Activated T-cell treated with anti-CD3 and anti-CD28 coated beads for 48 hours (primary cell): ENCODE results near the gene FH.

Experiments used
- DNase-seq: peaks from one replicate; pipeline ENCODE4 v3.0.0-alpha.2; 2020; ENCODE audit warnings: low read depth

Gene FH

DNA sequence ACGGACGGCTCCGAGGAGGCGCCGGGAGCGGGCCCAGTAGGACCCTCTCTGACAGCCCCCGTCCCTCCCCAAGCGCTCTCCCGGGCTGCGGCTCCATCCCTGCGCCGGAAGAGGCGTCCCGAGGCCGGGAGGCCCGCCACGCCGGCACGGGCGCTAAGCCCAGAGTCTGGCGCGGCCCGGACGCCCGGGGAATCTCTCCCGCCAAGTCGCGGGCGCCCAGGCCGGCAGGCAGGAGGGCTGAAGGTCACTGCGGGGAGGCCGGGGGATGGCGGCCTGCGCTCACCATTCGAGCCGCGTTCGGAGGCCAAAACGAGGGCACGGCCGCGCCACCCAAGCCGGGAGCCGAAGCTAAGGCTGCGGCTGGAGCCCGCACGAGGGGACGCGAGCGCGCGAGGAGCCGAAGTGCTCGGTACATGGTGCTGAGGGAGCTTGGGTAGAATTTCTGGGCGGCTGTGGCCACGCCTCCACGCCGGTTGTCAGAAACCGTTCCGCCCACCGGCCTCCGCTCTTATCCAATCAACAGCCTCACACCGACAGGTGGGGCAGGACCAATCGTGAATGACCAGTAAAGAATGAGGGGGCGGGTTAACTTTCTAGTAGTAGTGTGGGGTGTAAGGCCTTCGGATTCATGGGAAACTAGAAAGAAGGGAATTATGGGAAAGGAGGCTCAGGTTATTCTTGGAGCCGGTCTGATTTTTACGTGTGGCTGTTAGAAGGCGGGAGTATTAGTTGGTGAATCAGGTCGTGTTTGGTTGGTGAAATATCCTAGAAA is at the start of gene FH:
Gene FH, minus strand, starts transcription at position 448 of the 772 bp plus-strand sequence. Its CDS starts 33 bp downstream, at position 415.
- peak; percentile 90 for DNase-seq

DNA sequence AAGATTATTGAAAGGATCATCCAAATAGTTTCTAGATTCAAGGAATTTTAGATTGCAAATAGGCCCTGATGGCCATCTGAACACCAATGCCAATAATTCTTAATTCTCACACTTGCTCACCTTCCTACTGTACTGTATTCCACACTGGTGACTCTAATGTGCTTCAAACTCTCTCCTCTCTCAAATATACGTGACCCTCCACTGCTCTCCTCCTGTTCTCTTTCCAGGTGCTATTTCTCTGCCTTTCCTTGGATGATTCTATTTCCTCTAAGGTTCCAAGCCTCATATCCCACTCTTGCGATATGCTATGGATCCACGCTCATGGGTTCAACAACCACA is 41.3 kb upstream of the FH start:
- no peak for DNase-seq

DNA sequence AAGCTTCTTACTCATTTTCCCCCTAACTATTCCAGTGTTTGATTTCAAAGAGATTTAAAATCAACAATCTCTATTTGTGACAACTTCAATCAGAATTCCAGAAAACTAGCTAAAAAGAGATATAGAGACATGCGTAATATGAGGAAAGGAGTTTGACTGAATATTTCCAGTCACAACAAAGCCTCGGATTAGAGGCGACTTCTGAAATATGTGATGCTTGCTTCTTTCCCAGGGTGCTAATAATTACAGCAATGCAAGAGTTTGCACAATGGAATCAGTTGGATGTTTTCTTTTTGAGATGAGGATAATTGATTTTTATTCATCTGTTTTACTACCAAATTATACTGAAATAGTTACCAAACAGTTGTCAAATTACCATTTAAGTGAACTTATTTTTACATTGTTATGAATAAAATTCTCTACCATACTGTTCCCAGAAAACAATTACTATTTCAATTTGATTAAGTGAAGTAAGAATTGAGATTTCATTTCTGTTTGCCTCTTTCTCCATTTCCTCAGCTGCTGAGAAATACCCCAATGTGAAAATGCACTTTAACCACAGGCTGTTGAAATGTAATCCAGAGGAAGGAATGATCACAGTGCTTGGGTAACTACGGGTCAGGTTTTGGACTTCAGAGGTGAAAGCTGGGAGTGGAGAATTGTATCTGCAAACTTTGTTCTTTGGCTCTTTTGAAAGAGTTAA is 40.7 kb upstream of the FH start:
- no peak for DNase-seq

GRCh38 chr1:241557551-241558193 is 38.1 kb upstream of the FH start:
- no peak for DNase-seq

DNA sequence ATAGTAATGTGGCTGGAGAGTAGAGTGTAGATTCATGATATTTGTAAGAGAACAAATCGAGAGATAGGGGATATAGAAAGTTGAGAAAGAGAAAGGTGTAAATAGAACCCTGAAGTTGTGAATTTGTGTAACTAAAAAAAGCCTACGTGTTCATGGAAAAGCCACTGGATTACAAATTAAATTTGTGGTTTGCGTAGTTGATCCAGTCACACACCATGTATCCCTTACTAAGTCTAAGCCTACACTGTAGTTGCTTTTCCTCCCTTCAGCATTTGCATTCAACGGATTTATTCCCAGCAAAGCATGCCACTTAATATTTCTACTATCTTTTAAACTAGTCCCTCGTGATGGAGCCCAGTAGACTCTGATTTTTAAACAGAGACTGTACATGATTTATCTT is 37.5 kb upstream of the FH start:
- DNase-seq = no peak

DNA sequence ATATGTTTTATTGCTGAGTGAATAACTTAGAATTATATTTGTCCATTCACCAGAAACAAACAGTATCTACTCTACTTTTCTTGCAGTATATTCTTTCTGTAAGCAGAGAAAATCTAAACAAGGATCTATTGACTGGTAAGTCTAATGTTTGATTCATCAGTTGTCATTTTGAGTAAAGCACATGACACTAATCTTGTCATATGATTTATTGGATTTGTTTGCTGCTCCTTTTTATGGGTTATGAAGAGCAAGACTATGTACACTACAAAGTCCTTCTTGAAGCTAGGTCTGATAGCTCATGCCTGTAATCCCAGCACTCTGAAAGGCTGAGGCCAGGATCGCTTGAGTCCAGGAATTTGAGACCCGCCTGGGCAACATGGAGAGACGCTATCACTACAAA is 36.0 kb upstream of the FH start:
- DNase-seq = no peak

- no peak for DNase-seq
Observed at GRCh38 chr1:241553886-241554592, 34.5 kb upstream of the FH start.

DNA sequence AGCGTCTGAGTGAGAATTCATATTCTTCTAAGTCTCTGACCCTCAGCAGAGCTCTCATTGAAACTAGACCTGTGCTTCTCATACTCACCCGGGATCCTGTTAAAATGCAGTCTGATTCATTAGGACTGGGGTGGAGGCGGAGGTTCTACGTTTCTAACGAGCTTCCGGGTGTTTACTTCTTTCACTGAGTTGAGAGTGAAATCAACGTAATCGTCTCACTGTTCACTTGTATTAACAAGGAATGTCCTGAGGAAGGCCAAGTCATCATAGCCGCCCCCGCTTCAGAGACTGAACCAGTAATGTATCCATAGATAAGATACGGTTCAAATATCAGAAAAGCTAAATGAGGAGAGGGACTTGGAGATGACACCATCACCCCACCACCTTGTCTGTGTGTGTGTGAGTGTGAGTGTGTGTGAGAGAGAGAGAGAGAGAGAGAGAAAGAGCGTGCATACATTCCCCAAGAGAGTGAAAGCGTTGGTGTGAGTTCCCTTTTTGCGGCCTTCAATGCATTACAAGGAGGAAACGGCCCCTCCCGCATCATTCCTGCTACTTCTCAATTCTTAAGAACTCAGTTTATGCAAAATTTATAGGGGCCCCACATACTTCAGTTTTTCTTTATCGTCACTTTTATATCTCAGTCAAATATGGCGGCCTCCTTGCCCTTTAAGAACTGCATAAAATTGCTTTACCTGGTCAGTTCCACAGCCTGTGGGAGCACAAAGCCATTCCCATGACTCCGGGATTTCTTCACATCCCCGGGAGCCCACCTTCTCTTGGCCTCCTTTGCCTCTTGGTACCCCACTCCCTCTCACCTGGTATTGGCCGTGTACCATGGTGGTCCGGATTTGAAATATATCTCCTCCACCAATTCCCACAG is 32.4 kb upstream of the FH start:
- DNase-seq = peak; percentile 46

GRCh38 chr1:241550318-241550717 is 30.8 kb upstream of the FH start:
- no peak for DNase-seq

DNA sequence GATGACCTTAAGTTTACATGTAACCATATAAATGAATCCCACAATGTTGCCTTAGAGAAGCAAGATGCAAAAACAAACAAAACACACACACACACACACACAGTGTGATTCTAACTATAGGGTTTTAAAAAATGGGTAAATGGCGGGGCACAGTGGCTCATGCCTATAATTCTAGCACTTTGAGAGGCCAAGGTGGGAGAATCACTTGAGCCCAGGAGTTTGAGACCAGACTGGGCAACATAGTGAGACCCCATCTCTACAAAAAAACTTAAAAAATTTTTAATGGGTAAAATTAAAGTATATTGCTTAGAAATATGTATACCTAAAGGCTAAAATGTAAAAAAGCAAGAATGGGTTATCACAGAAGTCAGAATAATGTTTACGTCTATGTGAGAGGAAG is 28.5 kb upstream of the FH start:
- DNase-seq = no peak

- no peak for DNase-seq
Observed at GRCh38 chr1:241542199-241542907, 22.8 kb upstream of the FH start.

- no peak for DNase-seq
Observed at GRCh38 chr1:241536969-241537368, 17.4 kb upstream of the FH start.

GRCh38 chr1:241536304-241536703 is 16.7 kb upstream of the FH start:
- no peak for DNase-seq

DNA sequence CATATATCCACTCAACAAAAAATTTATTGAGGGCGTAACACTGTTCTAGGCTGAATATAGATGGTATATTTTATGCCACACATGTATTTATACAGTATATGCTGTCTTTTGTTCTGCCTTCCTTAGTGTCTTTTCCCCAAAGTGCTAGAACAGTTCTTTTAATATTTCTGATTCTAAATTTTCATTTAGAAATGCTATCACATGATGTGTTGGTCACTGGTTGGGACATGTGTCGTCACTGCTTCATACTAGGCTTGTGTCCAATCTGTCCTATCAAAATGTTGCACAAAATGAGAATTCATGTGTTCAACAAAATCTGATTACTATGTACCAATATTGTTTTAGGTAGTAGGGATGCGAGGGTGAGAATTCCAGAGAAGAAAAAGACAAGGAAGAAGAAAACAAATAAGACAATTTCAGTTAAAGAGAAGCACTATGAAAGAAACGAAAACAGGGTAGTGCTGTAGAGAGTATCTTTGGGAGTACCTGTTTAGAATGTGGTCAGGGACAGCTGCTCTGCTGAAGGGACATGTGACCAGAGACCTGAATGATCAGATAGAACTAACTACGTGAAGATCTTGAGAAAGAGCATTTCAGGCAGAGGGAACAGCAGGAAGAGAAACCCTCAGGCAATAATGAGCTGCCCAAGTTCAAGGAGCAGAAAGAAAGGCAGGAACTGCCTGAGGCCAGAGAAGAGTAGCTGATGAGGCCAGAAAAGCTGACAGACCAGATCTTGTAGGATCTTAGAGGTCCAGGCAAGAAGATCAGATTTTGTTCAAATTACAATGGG is 14.0 kb upstream of the FH start:
- no peak for DNase-seq

GRCh38 chr1:241532864-241533263 is 13.3 kb upstream of the FH start:
- no peak for DNase-seq

DNA sequence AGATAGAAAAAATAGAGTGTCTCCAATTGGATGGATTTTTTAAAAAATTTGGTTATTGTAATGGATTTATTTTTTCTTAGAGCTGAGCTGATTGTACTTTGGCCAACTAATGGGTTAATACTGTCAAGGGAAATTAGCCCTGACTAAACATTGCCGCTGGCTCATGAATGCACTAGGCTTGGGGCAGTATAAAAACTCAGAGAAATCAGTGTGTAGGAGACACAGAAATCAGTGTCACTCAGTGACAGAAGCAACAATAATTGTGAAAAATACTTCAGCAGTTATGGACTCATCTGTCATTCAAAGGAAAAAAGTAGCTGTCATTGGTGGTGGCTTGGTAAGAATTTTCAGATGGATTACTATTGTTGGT is 12.6 kb upstream of the FH start, which contains the start of gene KMO:
Gene KMO, plus strand, starts transcription at position 217 of the 370 bp plus-strand sequence. Its CDS starts 67 bp downstream, at position 284.
- DNase-seq = no peak

DNA sequence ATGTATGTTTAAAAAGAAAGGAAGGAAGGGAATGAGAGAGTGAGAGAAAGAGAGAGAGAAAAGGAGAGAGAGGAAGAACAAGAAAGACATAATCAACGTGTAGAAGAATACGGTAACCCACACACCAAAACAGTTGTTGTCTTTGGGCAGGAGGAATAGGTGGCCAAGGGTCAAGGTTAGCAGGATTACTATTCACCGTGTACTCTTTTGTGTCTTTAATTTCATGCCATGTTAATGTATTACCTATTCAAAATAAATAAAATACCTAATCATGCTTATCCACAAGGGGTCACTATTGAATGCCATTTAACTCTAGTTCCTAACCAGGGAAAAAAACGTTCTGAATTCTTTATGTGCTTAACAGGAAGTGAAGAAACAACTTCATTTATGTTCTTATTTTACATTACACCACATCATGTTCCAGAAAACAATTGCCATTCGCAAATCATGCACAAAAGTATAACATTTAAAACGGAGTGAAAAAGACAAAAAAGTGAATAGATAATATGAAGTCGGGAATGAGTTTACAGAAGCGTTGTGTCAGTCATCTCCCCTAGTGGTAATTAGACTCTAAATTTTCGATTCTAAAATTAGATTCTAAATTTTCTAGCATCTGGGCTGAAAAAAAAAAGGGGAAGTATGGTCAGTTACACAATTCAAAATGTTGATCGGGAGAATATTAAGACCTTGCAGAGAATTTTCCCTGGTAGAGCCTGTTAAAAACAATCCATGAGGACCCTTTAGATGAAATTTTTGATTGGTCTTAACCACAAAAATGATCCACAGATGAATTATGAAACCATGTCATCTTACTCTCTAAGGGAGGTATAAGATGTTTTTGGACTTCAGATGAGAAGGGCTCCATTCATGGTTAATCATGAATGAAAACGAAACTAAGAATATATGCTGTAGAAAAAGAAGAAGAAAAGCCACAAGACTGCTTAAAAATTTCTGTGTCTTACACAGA is 11.9 kb upstream of the FH start:
- DNase-seq = no peak

GRCh38 chr1:241527146-241527545 is 7.6 kb upstream of the FH start:
- DNase-seq = no peak

- DNase-seq = no peak
Observed at GRCh38 chr1:241525026-241525425, 5.5 kb upstream of the FH start.
